ENCODE data around the gene SEMG1. TPM values are rescaled to one million over a fixed set of nuclear protein-coding genes. Genes with fewer than 3 reads are reported as not detected.
A peak's percentile ranks its signal among the peaks of the same experiment; 100 is the strongest.

The SEMG1 gene
- total RNA-seq (2021), result 1.4 and 2.0 TPM in 2 replicates
- long read RNA-seq, transcript SEMG1-201 (3 exons, 1,662 nt), result major isoform, 7 of 8 reads
- long read RNA-seq, partial matches to known transcripts, result 1 of 8 reads
- long read RNA-seq, other reads (novel, unspliced or antisense), result 0 of 8 reads

GRCh38 chr20:45206725-45207124 lies at the start of gene SEMG1:
Gene SEMG1 (plus strand): TSS chr20:45207033. CDS start chr20:45207054, 21 bp downstream.
- H3K14ac ChIP-seq (ENCODE audit: insufficient read depth, low read length), result no peak within 1 kb of the TSS
- H3K4me2 ChIP-seq (ENCODE audit: insufficient read depth, insufficient read length, low read length), result peak within 1 kb of the TSS; percentile 19
- H2AK5ac ChIP-seq (ENCODE audit: insufficient read length, low read length), result no peak within 1 kb of the TSS
- no peak within 1 kb of the TSS for H3K18ac ChIP-seq (ENCODE audit: insufficient read length, low read depth, low read length)
- H3K9me3 ChIP-seq (ENCODE audit: control insufficient read depth, low read depth, low read length), result no peaks in the 10 kb centered on the region
- H3K79me2 ChIP-seq (ENCODE audit: insufficient read depth, low read length), result no peaks in the 10 kb centered on the region
- H2BK5ac ChIP-seq (ENCODE audit: insufficient read length, low read length), result no peak within 1 kb of the TSS
- no peak within 1 kb of the TSS for H3K27ac ChIP-seq (ENCODE audit: insufficient read length, low read depth, low read length)
- DNase-seq, result peak; percentile 24
- H3K56ac ChIP-seq (ENCODE audit: insufficient read length, low read depth, low read length), result no peak within 1 kb of the TSS
- H3K79me1 ChIP-seq (ENCODE audit: insufficient read depth, low read depth, low read length, poor library complexity, severe bottlenecking), result no peaks in the 10 kb centered on the region
- no peak within 1 kb of the TSS for H2BK12ac ChIP-seq (ENCODE audit: insufficient read length, low read depth, low read length)
- H3T11ph ChIP-seq (ENCODE audit: low read length), result no peak within 1 kb of the TSS
- TF ChIP-seq, protein P1, sequence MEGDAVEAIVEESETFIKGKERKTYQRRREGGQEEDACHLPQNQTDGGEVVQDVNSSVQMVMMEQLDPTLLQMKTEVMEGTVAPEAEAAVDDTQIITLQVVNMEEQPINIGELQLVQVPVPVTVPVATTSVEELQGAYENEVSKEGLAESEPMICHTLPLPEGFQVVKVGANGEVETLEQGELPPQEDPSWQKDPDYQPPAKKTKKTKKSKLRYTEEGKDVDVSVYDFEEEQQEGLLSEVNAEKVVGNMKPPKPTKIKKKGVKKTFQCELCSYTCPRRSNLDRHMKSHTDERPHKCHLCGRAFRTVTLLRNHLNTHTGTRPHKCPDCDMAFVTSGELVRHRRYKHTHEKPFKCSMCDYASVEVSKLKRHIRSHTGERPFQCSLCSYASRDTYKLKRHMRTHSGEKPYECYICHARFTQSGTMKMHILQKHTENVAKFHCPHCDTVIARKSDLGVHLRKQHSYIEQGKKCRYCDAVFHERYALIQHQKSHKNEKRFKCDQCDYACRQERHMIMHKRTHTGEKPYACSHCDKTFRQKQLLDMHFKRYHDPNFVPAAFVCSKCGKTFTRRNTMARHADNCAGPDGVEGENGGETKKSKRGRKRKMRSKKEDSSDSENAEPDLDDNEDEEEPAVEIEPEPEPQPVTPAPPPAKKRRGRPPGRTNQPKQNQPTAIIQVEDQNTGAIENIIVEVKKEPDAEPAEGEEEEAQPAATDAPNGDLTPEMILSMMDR (conservative IDR thresholded peaks at IDR 0.05), result no peak
- H4K91ac ChIP-seq (ENCODE audit: insufficient read length, low read depth, low read length), result no peak within 1 kb of the TSS
- Mint-ChIP-seq H3K36me3 (ENCODE audit: insufficient read depth in 1 of 3, low read depth in 3 of 3) (peaks cover 0 to 2% (median 0%) of the 10 kb centered on the region in 3 experiments; a peak in 1 of 7 replicates), H3K27me3 (ENCODE audit: low read depth) (peaks cover 6% of the 10 kb centered on the region), H3K9me3 (no peaks in the 10 kb centered on the region; a peak in 1 of 5 replicates), H3K27ac (no peak within 1 kb of the TSS), H3K4me1 (peaks cover 28 to 36% of the 10 kb centered on the region in 2 experiments), H3K4me3 (no peak within 1 kb of the TSS)
- no peak within 1 kb of the TSS for H3K23ac ChIP-seq (ENCODE audit: insufficient read length, low read depth, low read length)
- no peak within 1 kb of the TSS for H4K8ac ChIP-seq (replicated peaks; ENCODE audit: insufficient read length, low read depth, low read length)
- H3K23me2 ChIP-seq (ENCODE audit: insufficient read length, low read depth, low read length, poor library complexity, severe bottlenecking), result no peaks in the 10 kb centered on the region
- peaks cover 8% of the 10 kb centered on the region; the same call in 1 of the 2 replicates for H3K4me1 ChIP-seq (ENCODE audit: insufficient read depth, low read length)
- no CpG with 5 or more reads among the region's 1 CpG for WGBS (ENCODE audit: extremely low coverage, insufficient read length, low lambda C conversion rate)
- no peak within 1 kb of the TSS for H2BK120ac ChIP-seq (ENCODE audit: low read depth, low read length, poor library complexity, severe bottlenecking)
- no peak within 1 kb of the TSS for H3K9ac ChIP-seq (ENCODE audit: extremely low read depth, insufficient read length, low read length)
- H3K4ac ChIP-seq (ENCODE audit: low read depth, low read length), result no peak within 1 kb of the TSS
- H2BK20ac ChIP-seq (ENCODE audit: low read depth, low read length, poor library complexity, severe bottlenecking), result no peak within 1 kb of the TSS
- H3K27me3 ChIP-seq (ENCODE audit: insufficient read depth, low read length), result no peaks in the 10 kb centered on the region
- H4K5ac ChIP-seq (ENCODE audit: insufficient read length, low read depth, low read length), result no peak within 1 kb of the TSS
- no peaks in the 10 kb centered on the region for H4K20me1 ChIP-seq (ENCODE audit: control insufficient read depth, insufficient read depth, insufficient read length)
- H2BK15ac ChIP-seq (ENCODE audit: low read depth, low read length), result no peak within 1 kb of the TSS
- no peak within 1 kb of the TSS for H2AFZ ChIP-seq (ENCODE audit: low read length)

Measured in H9 (cell line).